Fibroblast of mammary gland (primary cell): ENCODE measurements around the gene POC1B.
A peak's percentile ranks its signal among the peaks of the same experiment; 100 is the strongest.

Experiments used
- DNase-seq: peaks from one replicate; pipeline ENCODE4 v3.0.0-alpha.2; 2010; ENCODE audit warnings: low read depth
- H3K4me3 ChIP-seq: 2 replicates; pipeline ENCODE4 v1.5.1; 2011; ENCODE audit warnings: low read depth, mild to moderate bottlenecking, low read length, moderate library complexity; ENCODE audit not compliant: control insufficient read depth
- TF ChIP-seq, protein P1 (sequence below): conservative IDR thresholded peaks from 2 replicates; pipeline ENCODE4 v1.5.1; 2011; ENCODE audit warnings: low read depth, low read length, inconsistent platforms; ENCODE audit not compliant: control insufficient read depth, insufficient read depth

The POC1B gene

GRCh38 chr12:89384807-89385206 lies 141.0 kb downstream of the POC1B start:
- no peak for DNase-seq
- TF ChIP-seq, protein P1, sequence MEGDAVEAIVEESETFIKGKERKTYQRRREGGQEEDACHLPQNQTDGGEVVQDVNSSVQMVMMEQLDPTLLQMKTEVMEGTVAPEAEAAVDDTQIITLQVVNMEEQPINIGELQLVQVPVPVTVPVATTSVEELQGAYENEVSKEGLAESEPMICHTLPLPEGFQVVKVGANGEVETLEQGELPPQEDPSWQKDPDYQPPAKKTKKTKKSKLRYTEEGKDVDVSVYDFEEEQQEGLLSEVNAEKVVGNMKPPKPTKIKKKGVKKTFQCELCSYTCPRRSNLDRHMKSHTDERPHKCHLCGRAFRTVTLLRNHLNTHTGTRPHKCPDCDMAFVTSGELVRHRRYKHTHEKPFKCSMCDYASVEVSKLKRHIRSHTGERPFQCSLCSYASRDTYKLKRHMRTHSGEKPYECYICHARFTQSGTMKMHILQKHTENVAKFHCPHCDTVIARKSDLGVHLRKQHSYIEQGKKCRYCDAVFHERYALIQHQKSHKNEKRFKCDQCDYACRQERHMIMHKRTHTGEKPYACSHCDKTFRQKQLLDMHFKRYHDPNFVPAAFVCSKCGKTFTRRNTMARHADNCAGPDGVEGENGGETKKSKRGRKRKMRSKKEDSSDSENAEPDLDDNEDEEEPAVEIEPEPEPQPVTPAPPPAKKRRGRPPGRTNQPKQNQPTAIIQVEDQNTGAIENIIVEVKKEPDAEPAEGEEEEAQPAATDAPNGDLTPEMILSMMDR: no peak
- H3K4me3 ChIP-seq: no peak overlapping the region

- H3K4me3 ChIP-seq: no peak overlapping the region
- peak; percentile 90 for DNase-seq
- TF ChIP-seq, protein P1: no peak
Measured at GRCh38 chr12:89384050-89384758, 141.6 kb downstream of the POC1B start.

GRCh38 chr12:89383235-89384049 lies 142.4 kb downstream of the POC1B start:
- TF ChIP-seq, protein P1: no peak
- DNase-seq: peak; percentile 84
- H3K4me3 ChIP-seq: no peak overlapping the region

DNA sequence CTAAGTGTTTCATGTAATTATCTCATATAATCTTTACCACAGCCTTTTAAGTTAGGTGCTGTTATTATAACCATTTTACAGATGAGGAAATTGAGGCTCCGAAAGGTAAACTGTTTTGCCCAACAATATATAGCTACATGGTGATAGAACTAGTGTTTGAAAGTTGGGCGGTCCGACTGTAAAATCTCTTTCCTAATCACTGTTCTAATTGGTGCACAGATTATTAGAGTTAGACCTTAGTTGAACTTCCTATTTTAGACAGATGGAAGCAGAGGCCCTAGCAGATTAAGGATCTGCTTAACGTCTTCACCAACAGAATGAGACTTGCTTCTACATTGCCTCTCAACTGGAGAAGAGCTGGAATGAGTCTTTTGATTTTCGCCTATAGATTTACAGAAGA lies 143.5 kb downstream of the POC1B start:
- TF ChIP-seq, protein P1: no peak
- DNase-seq: no peak
- H3K4me3 ChIP-seq: no peak overlapping the region

DNA sequence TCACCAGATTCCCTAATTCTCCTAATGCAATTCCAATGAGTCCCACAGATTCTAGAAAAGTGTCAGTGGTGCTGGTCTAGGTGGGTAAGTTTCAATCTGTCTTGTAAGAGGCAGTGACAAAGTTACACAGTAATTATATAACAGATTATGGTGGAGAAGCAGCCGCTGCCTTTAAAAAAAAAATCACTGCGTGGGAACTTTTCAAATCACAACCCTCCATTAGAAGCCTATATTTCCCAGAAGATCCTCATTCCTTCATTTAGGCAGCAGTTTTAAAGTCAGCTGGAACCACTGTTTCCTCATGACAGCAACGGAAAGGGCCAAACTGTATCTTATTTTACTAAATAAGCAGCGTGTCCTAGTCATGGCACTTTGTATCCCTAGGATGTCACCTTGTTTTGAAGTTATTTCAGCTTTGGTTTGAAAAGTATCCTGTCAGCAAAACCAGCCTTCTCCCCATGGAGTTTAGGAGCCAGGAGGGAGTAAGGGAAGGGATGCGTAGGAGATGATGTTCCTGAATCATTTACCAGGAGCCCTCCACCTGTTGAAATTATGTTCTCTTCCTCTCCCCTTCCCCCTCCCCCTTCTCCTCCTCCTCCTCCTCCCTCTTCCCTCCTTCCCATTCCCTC lies 145.9 kb downstream of the POC1B start:
- TF ChIP-seq, protein P1: no peak
- no peak overlapping the region for H3K4me3 ChIP-seq
- no peak for DNase-seq

DNA sequence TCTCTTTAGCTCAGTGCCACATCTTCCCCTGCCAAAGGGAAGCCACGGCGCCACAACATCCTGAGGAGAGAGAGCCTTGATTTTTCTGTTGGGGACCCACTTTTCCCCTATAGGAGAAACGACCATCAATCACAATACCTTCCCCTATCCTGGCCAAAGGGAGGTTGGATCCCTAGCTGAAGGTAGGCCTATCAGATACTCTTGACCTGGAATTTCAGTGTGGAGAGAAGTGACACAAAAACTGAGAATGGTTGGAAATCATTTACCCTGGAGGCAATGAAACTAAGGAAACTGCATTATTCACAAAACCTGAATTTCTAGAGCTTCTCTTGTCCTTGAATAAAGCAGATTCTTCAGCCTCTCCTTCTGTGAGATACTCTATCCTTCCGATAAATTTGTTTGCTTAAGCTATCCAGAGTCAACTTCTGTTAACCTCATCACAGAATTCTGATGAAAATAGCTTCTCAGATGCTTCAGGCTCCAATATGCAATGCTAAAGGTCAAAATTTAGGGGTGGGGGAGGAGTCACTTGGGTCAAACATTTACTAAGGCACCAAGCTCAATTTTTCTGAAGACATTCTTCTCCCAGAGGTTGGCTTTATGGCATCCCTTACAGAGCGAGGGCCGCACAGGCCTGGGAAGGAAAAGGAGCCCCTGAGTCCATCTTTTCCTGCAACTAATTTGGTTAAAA lies 146.6 kb downstream of the POC1B start:
- TF ChIP-seq, protein P1: no peak
- no peak overlapping the region for H3K4me3 ChIP-seq
- no peak for DNase-seq
